ENCODE measurements around the gene STX11. TPM values are rescaled to one million over a fixed set of nuclear protein-coding genes. Genes with fewer than 3 reads are reported as not detected.
"Not testable (repeated sequence)": the region's sequence is repeated elsewhere in the genome, so short reads cannot be mapped to it uniquely, and the experiment has no call there.

STX11 gene
- total and polyA plus RNA-seq, 4 donors = 0.84 to 2.2 (median 0.97) TPM

DNA sequence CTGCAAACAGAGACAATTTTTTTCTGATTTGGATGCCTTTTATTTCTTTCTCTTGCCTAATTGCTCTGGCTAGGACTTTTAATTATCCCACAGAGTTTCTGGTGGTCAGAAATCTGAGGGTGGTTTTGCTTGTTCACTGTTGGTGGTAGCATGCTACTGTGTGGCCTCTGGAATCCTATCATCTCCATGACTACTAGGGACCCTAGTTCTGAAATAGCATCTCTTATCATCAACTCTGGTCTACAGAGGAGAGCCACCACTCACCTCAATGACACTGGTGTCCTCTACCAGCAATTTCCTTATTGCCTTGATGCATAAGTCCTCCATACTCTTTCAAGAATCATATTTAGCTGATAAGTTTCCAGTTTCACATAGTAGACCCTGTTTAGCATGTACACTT is 27.5 kb upstream of the STX11 start:
- Histone ChIP-seq H3K36me3 (ENCODE audit: control insufficient read depth, insufficient read depth, low read length) (no peaks in the 10 kb centered on the region), H3K27me3 (ENCODE audit: control insufficient read depth, insufficient read depth, low read length) (no peaks in the 10 kb centered on the region), H3K4me3 (ENCODE audit: low read depth, low read length) (no peak overlapping the region), H3K9me3 (ENCODE audit: control insufficient read depth, insufficient read depth, low read length) (no peaks in the 10 kb centered on the region), H3K4me1 (ENCODE audit: control insufficient read depth, insufficient read depth, low read length) (no peaks in the 10 kb centered on the region), H3K27ac (ENCODE audit: low read depth, low read length) (no peak overlapping the region)
- no peak for DNase-seq (ENCODE audit: low read depth in 4 of 6, low spot score in 6 of 6)

DNA sequence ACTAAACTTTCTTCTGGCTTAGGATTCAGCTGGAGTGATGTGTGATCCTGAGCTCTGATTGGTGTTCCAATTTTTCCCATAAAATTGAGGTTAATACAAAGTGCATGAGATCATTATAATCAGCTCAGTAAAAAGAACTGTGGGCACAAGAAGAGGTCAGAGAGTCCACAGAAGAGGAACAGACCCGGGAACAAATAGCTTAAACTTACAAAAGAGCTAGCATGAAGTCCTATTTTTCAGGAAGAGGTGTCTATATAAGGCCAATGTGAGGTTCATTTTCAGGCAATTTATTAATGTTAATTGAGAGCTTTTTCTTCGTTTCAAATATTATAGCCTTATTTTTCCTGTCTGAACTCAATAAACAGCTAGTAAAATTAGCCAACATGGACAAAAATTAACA is 26.9 kb upstream of the STX11 start:
- no peaks in the 10 kb centered on the region for H3K9me3 ChIP-seq (ENCODE audit: control insufficient read depth, insufficient read depth, low read length)
- no CpG with 5 or more reads among the region's 2 CpGs for WGBS (ENCODE audit: insufficient coverage)
- H3K27ac ChIP-seq (ENCODE audit: low read depth, low read length) = no peak overlapping the region
- no peaks in the 10 kb centered on the region for H3K4me1 ChIP-seq (ENCODE audit: control insufficient read depth, insufficient read depth, low read length)
- H3K27me3 ChIP-seq (ENCODE audit: control insufficient read depth, insufficient read depth, low read length) = no peaks in the 10 kb centered on the region
- no peaks in the 10 kb centered on the region for H3K36me3 ChIP-seq (ENCODE audit: control insufficient read depth, insufficient read depth, low read length)
- no peak overlapping the region for H3K4me3 ChIP-seq (ENCODE audit: low read depth, low read length)
- no peak for DNase-seq (ENCODE audit: low read depth in 4 of 6, low spot score in 6 of 6)

DNA sequence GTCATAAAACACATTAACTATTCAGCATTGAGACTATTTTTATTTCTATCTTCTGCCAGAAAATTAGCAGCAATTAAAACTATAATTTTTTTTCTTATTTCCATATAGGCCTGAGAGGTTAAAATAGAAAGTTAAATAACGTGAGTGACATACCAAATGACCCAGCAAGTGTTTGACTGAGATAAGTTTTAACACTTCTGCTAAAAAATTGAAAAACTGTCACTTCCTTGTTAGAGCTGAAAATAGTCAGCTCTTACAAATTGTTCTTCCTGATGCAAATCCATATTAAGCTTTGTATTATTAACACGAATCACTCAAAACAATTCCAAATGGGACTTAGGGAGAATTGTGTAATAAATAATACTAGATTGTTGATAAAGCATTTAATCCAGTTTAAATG is 26.5 kb upstream of the STX11 start:
- WGBS (ENCODE audit: insufficient coverage) = no CpG with 5 or more reads among the region's 2 CpGs
- no peak overlapping the region for H3K27ac ChIP-seq (ENCODE audit: low read depth, low read length)
- H3K9me3 ChIP-seq (ENCODE audit: control insufficient read depth, insufficient read depth, low read length) = no peaks in the 10 kb centered on the region
- no peaks in the 10 kb centered on the region for H3K4me1 ChIP-seq (ENCODE audit: control insufficient read depth, insufficient read depth, low read length)
- no peaks in the 10 kb centered on the region for H3K27me3 ChIP-seq (ENCODE audit: control insufficient read depth, insufficient read depth, low read length)
- H3K36me3 ChIP-seq (ENCODE audit: control insufficient read depth, insufficient read depth, low read length) = no peaks in the 10 kb centered on the region
- H3K4me3 ChIP-seq (ENCODE audit: low read depth, low read length) = no peak overlapping the region
- DNase-seq (ENCODE audit: low read depth in 4 of 6, low spot score in 6 of 6) = no peak

DNA sequence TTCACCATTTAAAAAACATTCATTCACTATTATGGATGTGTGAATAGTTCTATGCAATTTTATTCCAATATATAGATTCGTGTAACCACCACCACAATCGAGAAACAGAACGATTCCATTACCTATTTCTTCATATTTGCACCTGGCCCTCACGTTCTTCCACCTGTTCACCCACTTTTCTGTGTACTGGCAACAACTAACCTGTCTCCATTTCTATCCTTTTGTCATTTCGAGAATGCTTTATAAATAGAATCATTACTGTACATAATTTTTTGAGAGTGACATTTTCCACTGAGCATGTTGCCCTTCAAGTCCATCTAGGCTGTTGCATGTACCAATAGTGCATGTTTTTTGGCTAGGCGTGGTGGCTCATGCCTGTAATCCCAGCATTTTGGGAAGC is 23.2 kb upstream of the STX11 start:
- H3K27me3 ChIP-seq (ENCODE audit: control insufficient read depth, insufficient read depth, low read length) = no peaks in the 10 kb centered on the region
- no peak for DNase-seq (ENCODE audit: low read depth in 4 of 6, low spot score in 6 of 6)
- H3K4me1 ChIP-seq (ENCODE audit: control insufficient read depth, insufficient read depth, low read length) = no peaks in the 10 kb centered on the region
- no peak overlapping the region for H3K4me3 ChIP-seq (ENCODE audit: low read depth, low read length)
- no CpG with 5 or more reads among the region's 6 CpGs for WGBS (ENCODE audit: insufficient coverage)
- H3K36me3 ChIP-seq (ENCODE audit: control insufficient read depth, insufficient read depth, low read length) = no peaks in the 10 kb centered on the region
- no peak overlapping the region for H3K27ac ChIP-seq (ENCODE audit: low read depth, low read length)
- H3K9me3 ChIP-seq (ENCODE audit: control insufficient read depth, insufficient read depth, low read length) = no peaks in the 10 kb centered on the region

- WGBS (ENCODE audit: insufficient coverage) = 95% methylated on average over 6 of the region's 6 CpGs
- no peaks in the 10 kb centered on the region for H3K4me1 ChIP-seq (ENCODE audit: control insufficient read depth, insufficient read depth, low read length)
- H3K27me3 ChIP-seq (ENCODE audit: control insufficient read depth, insufficient read depth, low read length) = no peaks in the 10 kb centered on the region
- H3K36me3 ChIP-seq (ENCODE audit: control insufficient read depth, insufficient read depth, low read length) = no peaks in the 10 kb centered on the region
- H3K27ac ChIP-seq (ENCODE audit: low read depth, low read length) = no peak overlapping the region
- no peak overlapping the region for H3K4me3 ChIP-seq (ENCODE audit: low read depth, low read length)
- H3K9me3 ChIP-seq (ENCODE audit: control insufficient read depth, insufficient read depth, low read length) = no peaks in the 10 kb centered on the region
- DNase-seq (ENCODE audit: low read depth in 4 of 6, low spot score in 6 of 6) = no peak
These were observed 20.8 kb upstream of the STX11 start for GRCh38 chr6:144129469-144129868.

GRCh38 chr6:144131248-144131709 is 19.0 kb upstream of the STX11 start:
- Histone ChIP-seq H3K4me3 (ENCODE audit: low read depth, low read length) (no peak overlapping the region), H3K36me3 (ENCODE audit: control insufficient read depth, insufficient read depth, low read length) (no peaks in the 10 kb centered on the region), H3K27me3 (ENCODE audit: control insufficient read depth, insufficient read depth, low read length) (no peaks in the 10 kb centered on the region), H3K27ac (ENCODE audit: low read depth, low read length) (no peak overlapping the region), H3K4me1 (ENCODE audit: control insufficient read depth, insufficient read depth, low read length) (no peaks in the 10 kb centered on the region), H3K9me3 (ENCODE audit: control insufficient read depth, insufficient read depth, low read length) (no peaks in the 10 kb centered on the region)
- DNase-seq (ENCODE audit: low read depth in 4 of 6, low spot score in 6 of 6) = no peak
- WGBS (ENCODE audit: insufficient coverage) = no CpG with 5 or more reads among the region's 1 CpG

DNA sequence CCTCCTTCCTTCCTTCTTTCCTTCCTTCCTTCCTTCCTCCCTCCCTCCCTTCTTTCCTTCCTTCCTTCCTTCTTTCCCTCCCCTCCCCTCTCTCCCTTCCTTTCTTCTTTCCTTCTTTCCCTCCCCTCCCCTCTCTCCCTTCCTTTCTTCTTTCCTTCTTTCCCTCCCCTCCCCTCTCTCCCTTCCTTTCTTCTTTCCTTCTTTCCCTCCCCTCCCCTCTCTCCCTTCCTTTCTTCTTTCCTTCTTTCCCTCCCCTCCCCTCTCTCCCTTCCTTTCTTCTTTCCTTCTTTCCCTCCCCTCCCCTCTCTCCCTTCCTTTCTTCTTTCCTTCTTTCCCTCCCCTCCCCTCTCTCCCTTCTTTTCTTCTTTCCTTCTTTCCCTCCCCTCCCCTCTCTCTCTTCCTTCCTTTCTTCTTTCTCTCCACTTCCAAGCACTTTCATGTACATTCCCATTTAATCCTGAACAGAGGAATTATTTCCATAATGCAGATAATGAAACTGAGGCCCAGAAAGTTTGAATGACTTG is 18.1 kb upstream of the STX11 start:
- not testable (repeated sequence) for DNase-seq (ENCODE audit: low read depth in 4 of 6, low spot score in 6 of 6); H3K36me3 ChIP-seq (ENCODE audit: control insufficient read depth, insufficient read depth, low read length); H3K4me3 ChIP-seq (ENCODE audit: low read depth, low read length); H3K9me3 ChIP-seq (ENCODE audit: control insufficient read depth, insufficient read depth, low read length); H3K27ac ChIP-seq (ENCODE audit: low read depth, low read length); H3K27me3 ChIP-seq (ENCODE audit: control insufficient read depth, insufficient read depth, low read length); H3K4me1 ChIP-seq (ENCODE audit: control insufficient read depth, insufficient read depth, low read length)

GRCh38 chr6:144133225-144133821 is 17.0 kb upstream of the STX11 start:
- no peaks in the 10 kb centered on the region for H3K9me3 ChIP-seq (ENCODE audit: control insufficient read depth, insufficient read depth, low read length)
- H3K4me3 ChIP-seq (ENCODE audit: low read depth, low read length) = no peak overlapping the region
- WGBS (ENCODE audit: insufficient coverage) = 84% methylated on average over 3 of the region's 5 CpGs

DNA sequence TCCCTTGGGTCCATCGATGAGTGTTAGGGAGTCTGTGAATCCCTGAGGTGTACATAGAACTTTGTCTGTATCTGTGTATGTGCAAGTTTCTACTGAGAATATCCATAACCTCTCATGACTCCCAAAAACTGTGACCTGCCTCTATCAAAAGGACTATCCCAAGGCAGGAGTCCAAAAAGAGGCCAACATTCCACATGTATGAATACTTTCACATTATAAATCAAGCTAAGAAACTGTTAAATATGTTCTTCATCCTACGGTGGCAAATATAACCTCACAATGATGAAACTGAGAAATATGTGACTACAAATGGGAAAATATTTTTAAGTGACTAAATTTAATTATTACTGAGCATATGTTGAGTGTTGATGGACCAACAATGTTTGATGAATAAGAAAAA is 16.1 kb upstream of the STX11 start:
- Histone ChIP-seq H3K4me3 (ENCODE audit: low read depth, low read length) (no peak overlapping the region), H3K27ac (ENCODE audit: low read depth, low read length) (no peak overlapping the region), H3K36me3 (ENCODE audit: control insufficient read depth, insufficient read depth, low read length) (no peaks in the 10 kb centered on the region), H3K27me3 (ENCODE audit: control insufficient read depth, insufficient read depth, low read length) (no peaks in the 10 kb centered on the region), H3K9me3 (ENCODE audit: control insufficient read depth, insufficient read depth, low read length) (no peaks in the 10 kb centered on the region), H3K4me1 (ENCODE audit: control insufficient read depth, insufficient read depth, low read length) (no peaks in the 10 kb centered on the region)
- WGBS (ENCODE audit: insufficient coverage) = no CpG with 5 or more reads among the region's 2 CpGs
- no peak for DNase-seq (ENCODE audit: low read depth in 4 of 6, low spot score in 6 of 6)

More at GRCh38 chr6:144133225-144133821, 17.0 kb upstream of the STX11 start:
- H3K27me3 ChIP-seq (ENCODE audit: control insufficient read depth, insufficient read depth, low read length) = no peaks in the 10 kb centered on the region
- H3K4me1 ChIP-seq (ENCODE audit: control insufficient read depth, insufficient read depth, low read length) = no peaks in the 10 kb centered on the region
- H3K27ac ChIP-seq (ENCODE audit: low read depth, low read length) = no peak overlapping the region
- no peak for DNase-seq (ENCODE audit: low read depth in 4 of 6, low spot score in 6 of 6)
- no peaks in the 10 kb centered on the region for H3K36me3 ChIP-seq (ENCODE audit: control insufficient read depth, insufficient read depth, low read length)

- no peak overlapping the region for H3K4me3 ChIP-seq (ENCODE audit: low read depth, low read length)
- WGBS (ENCODE audit: insufficient coverage) = 100% methylated on average over 1 of the region's 2 CpGs
- H3K27ac ChIP-seq (ENCODE audit: low read depth, low read length) = no peak overlapping the region
- H3K4me1 ChIP-seq (ENCODE audit: control insufficient read depth, insufficient read depth, low read length) = no peaks in the 10 kb centered on the region
- DNase-seq (ENCODE audit: low read depth in 4 of 6, low spot score in 6 of 6) = no peak
- H3K9me3 ChIP-seq (ENCODE audit: control insufficient read depth, insufficient read depth, low read length) = no peaks in the 10 kb centered on the region
- H3K27me3 ChIP-seq (ENCODE audit: control insufficient read depth, insufficient read depth, low read length) = no peaks in the 10 kb centered on the region
- no peaks in the 10 kb centered on the region for H3K36me3 ChIP-seq (ENCODE audit: control insufficient read depth, insufficient read depth, low read length)
These were observed 15.6 kb upstream of the STX11 start for GRCh38 chr6:144134737-144135136.

Measured in spinal cord (tissue), 10 donors.